OCI-LY7 (cell line): Measurements from ENCODE around the gene MOB3B. TPM values are rescaled to one million over a fixed set of nuclear protein-coding genes. Genes with fewer than 3 reads are reported as not detected.
"Not testable (repeated sequence)": the region's sequence is repeated elsewhere in the genome, so short reads cannot be mapped to it uniquely, and the experiment has no call there.

ENCODE experiments used
- BruUV-seq: library from RNA; stranded (reverse); fragments of 400-500 nt; replicated peaks from 2 replicates; lab custom pipeline; 2021; lab: Mats Ljungman, UMichigan
- CTCF ChIA-PET: fragments of 300-600 bp; sonication (Branson Sonifier 250); formaldehyde crosslinking; loops from one replicate; lab custom pipeline; 2022; ENCODE audit warnings: antibody characterized with exemption; ENCODE audit not compliant: unreplicated experiment; lab: Charles Lee
- POLR2A ChIA-PET: fragments of 300-600 bp; sonication (Branson Sonifier 250); formaldehyde crosslinking; loops from one replicate; lab custom pipeline; 2022; ENCODE audit warnings: antibody characterized with exemption; lab: Charles Lee
- DNase-seq: peaks from one replicate; pipeline ENCODE4 v3.0.0-alpha.2; 2015; ENCODE audit warnings: low spot score
- H2AFZ ChIP-seq: fragments of 200-600 bp; sonication (generic), shearing (Covaris generic); 2 replicates; pipeline ENCODE4 v1.6.1; 2014; ENCODE audit warnings: mild to moderate bottlenecking, antibody characterized with exemption, low read length, moderate library complexity
- H3K27ac ChIP-seq: fragments of 200-600 bp; sonication (generic); 2 replicates; pipeline ENCODE4 v1.5.1; 2014; ENCODE audit warnings: mixed run types, low read depth, mild to moderate bottlenecking, moderate library complexity, low read length, inconsistent platforms; ENCODE audit not compliant: poor library complexity, severe bottlenecking
- H3K36me3 ChIP-seq: fragments of 200-600 bp; sonication (generic); 2 replicates; pipeline ENCODE4 v1.6.1; 2014; ENCODE audit warnings: mild to moderate bottlenecking, antibody characterized with exemption, low read length, moderate library complexity, mixed read lengths; ENCODE audit not compliant: insufficient read depth
- H3K4me1 ChIP-seq: fragments of 200-600 bp; sonication (generic); 2 replicates; pipeline ENCODE4 v1.5.1; 2014; ENCODE audit warnings: mild to moderate bottlenecking, low read length; ENCODE audit not compliant: insufficient read depth, poor library complexity, severe bottlenecking
- H3K4me2 ChIP-seq: fragments of 200-600 bp; sonication (generic); 2 replicates; pipeline ENCODE4 v1.6.1; 2014; ENCODE audit warnings: mild to moderate bottlenecking, low read length
- H3K4me3 ChIP-seq: fragments of 200-600 bp; sonication (generic); 2 replicates; pipeline ENCODE4 v1.5.1; 2014; ENCODE audit warnings: mild to moderate bottlenecking, low read depth, low read length; ENCODE audit not compliant: poor library complexity, severe bottlenecking
- H3K79me2 ChIP-seq: fragments of 200-600 bp; sonication (generic); 2 replicates; pipeline ENCODE4 v1.6.1; 2016; ENCODE audit warnings: low read depth, mild to moderate bottlenecking, low read length, moderate library complexity, mixed read lengths; ENCODE audit not compliant: insufficient read depth
- H3K9me2 ChIP-seq: fragments of 200-600 bp; sonication (generic); 2 replicates; pipeline ENCODE4 v1.6.1; 2016; ENCODE audit warnings: mild to moderate bottlenecking, low read length, mixed read lengths; ENCODE audit not compliant: insufficient read depth
- H3K9me3 ChIP-seq: fragments of 200-600 bp; sonication (generic); 2 replicates; pipeline ENCODE4 v1.6.1; 2014; ENCODE audit warnings: mild to moderate bottlenecking, mixed run types, low read length, mixed read lengths
- H4K20me1 ChIP-seq: fragments of 200-600 bp; sonication (generic); 2 replicates; pipeline ENCODE4 v1.6.1; 2014; ENCODE audit warnings: mild to moderate bottlenecking, antibody characterized with exemption, low read length, moderate library complexity, mixed read lengths; ENCODE audit not compliant: insufficient read depth
- CTCF ChIP-seq: fragments of 200-600 bp; sonication (generic); conservative IDR thresholded peaks from 2 replicates; pipeline ENCODE4 v1.5.1; 2014; ENCODE audit warnings: mild to moderate bottlenecking, antibody characterized with exemption, low read length, moderate library complexity, mixed read lengths
- EZH2phosphoT487 ChIP-seq: fragments of 200-600 bp; sonication (generic); IDR thresholded peaks from 2 replicates; pipeline ENCODE4 v1.6.1; 2018; ENCODE audit warnings: low read depth, borderline replicate concordance, mild to moderate bottlenecking, mixed run types, antibody characterized with exemption, low read length, moderate library complexity, mixed read lengths
- intact Hi-C: fragments of 100-400 bp; cut with micrococcal nuclease; formaldehyde crosslinking; loops from one replicate; pipeline ENCODE4 v1.10.0; 2022; ENCODE audit not compliant: unreplicated experiment
- total RNA-seq, 2 experiments: library from RNA; depleted of rRNA in 1 of 2; stranded (reverse); fragments of >200 nt in 1 of 2; shearing (Covaris generic) in 1 of 2; gene quantifications; 2 replicates each; pipeline ENCODE4 v1.2.3, GENCODE V29; 2014 to 2022

MOB3B gene
- total RNA-seq, 2 experiments from 2014 or later = 0.04 TPM; not detected in 1

- ChIA-PET POLR2A (interaction anchor here (0.5 kb wide), 1 partner anchor 610 kb away, joined by 4 read pairs; no protein-coding TSS in a partner anchor), CTCF (no interaction called here)
- Histone ChIP-seq H3K4me1 (no peaks in the 10 kb centered on the region), H3K4me2 (no peak overlapping the region), H2AFZ (no peak overlapping the region), H4K20me1 (no peaks in the 10 kb centered on the region), H3K4me3 (no peak overlapping the region), H3K27ac (no peak overlapping the region), H3K79me2 (no peaks in the 10 kb centered on the region), H3K9me2 (no peaks in the 10 kb centered on the region), H3K36me3 (no peaks in the 10 kb centered on the region), H3K9me3 (no peaks in the 10 kb centered on the region)
- TF ChIP-seq CTCF = no peak
- no peak for TF ChIP-seq EZH2phosphoT487
- BruUV-seq = no TSS peak
- DNase-seq = no peak
- intact Hi-C loops = no loop called here
Measured at GRCh38 chr9:27468000-27468399, 61.6 kb downstream of the MOB3B start.

- H3K9me3 ChIP-seq = no peaks in the 10 kb centered on the region
- no peak overlapping the region for H3K27ac ChIP-seq
- H3K4me3 ChIP-seq = no peak overlapping the region
- ChIA-PET CTCF (no interaction called here), POLR2A (interaction anchor here (0.5 kb wide), 1 partner anchor 611 kb away, joined by 4 read pairs; no protein-coding TSS in a partner anchor)
- H3K79me2 ChIP-seq = no peaks in the 10 kb centered on the region
- no peaks in the 10 kb centered on the region for H4K20me1 ChIP-seq
- H3K36me3 ChIP-seq = no peaks in the 10 kb centered on the region
- intact Hi-C loops = no loop called here
- no TSS peak for BruUV-seq
- no peak overlapping the region for H3K4me2 ChIP-seq
- no peak overlapping the region for H2AFZ ChIP-seq
- no peak for DNase-seq
- no peaks in the 10 kb centered on the region for H3K4me1 ChIP-seq
- TF ChIP-seq CTCF (no peak), EZH2phosphoT487 (no peak)
- H3K9me2 ChIP-seq = no peaks in the 10 kb centered on the region
Measured at GRCh38 chr9:27467486-27467885, 62.1 kb downstream of the MOB3B start.

- H3K9me3 ChIP-seq, BruUV-seq, H3K4me1 ChIP-seq, H3K79me2 ChIP-seq, H3K27ac ChIP-seq, H3K4me3 ChIP-seq, H3K4me2 ChIP-seq, H3K9me2 ChIP-seq, H3K36me3 ChIP-seq, H4K20me1 ChIP-seq, H2AFZ ChIP-seq, intact Hi-C loops, DNase-seq, CTCF ChIA-PET, POLR2A ChIA-PET: not testable (repeated sequence)
Measured at GRCh38 chr9:27466516-27466915, 63.1 kb downstream of the MOB3B start.

- BruUV-seq, intact Hi-C loops, H3K9me3 ChIP-seq, H3K36me3 ChIP-seq, H3K27ac ChIP-seq, H3K79me2 ChIP-seq, CTCF ChIA-PET, H3K4me2 ChIP-seq, H3K4me3 ChIP-seq, H2AFZ ChIP-seq, H4K20me1 ChIP-seq, DNase-seq, H3K4me1 ChIP-seq, POLR2A ChIA-PET, H3K9me2 ChIP-seq: not testable (repeated sequence)
Measured at GRCh38 chr9:27464950-27465349, 64.7 kb downstream of the MOB3B start.
